Neutrophil (primary cell): ENCODE results near the gene CAPN5.

Source experiments
- H3K27ac ChIP-seq: fragments of 200-600 bp; sonication (generic); 2 replicates; pipeline ENCODE4 v1.5.1; 2016; ENCODE audit warnings: mild to moderate bottlenecking, moderate library complexity
- H3K27me3 ChIP-seq: fragments of 200-600 bp; sonication (generic); 2 replicates; pipeline ENCODE4 v1.6.0; 2016; ENCODE audit warnings: mild to moderate bottlenecking
- H3K36me3 ChIP-seq: fragments of 200-600 bp; sonication (generic); 2 replicates; pipeline ENCODE4 v1.5.1; 2017
- H3K4me1 ChIP-seq, 2 experiments: fragments of 200-600 bp in 1 of 2; sonication (generic) in 1 of 2; 1 replicate in 1 of 2; 2 replicates in 1 of 2; pipeline versions ENCODE4 v1.5.1 to v1.6.1; 2013 to 2016; ENCODE audit warnings: low read depth in 1 of 2, low read length in 1 of 2, mild to moderate bottlenecking in 1 of 2, moderate library complexity in 1 of 2; ENCODE audit not compliant: control insufficient read depth in 1 of 2, insufficient read depth in 1 of 2
- H3K4me3 ChIP-seq, 2 experiments: fragments of 200-600 bp in 1 of 2; sonication (generic) in 1 of 2; 1 replicate in 1 of 2; 2 replicates in 1 of 2; pipeline ENCODE4 v1.5.1; 2013 to 2016; ENCODE audit warnings: low read depth in 1 of 2, low read length in 1 of 2, mild to moderate bottlenecking in 1 of 2, moderate library complexity in 1 of 2
- H3K9me3 ChIP-seq: fragments of 200-600 bp; sonication (generic); 2 replicates; pipeline ENCODE4 v1.5.1; 2016
- TF ChIP-seq, protein P1 (sequence below): fragments of 200-600 bp; sonication (generic); IDR thresholded peaks from 2 replicates; pipeline ENCODE4 v1.5.1; 2016; ENCODE audit warnings: antibody characterized with exemption

Gene CAPN5

GRCh38 chr11:77121096-77121640 lies 54.4 kb downstream of the CAPN5 start:
- no peaks in the 10 kb centered on the region for H3K4me1 ChIP-seq
- peaks cover 10% of the 10 kb centered on the region for H3K27me3 ChIP-seq
- H3K36me3 ChIP-seq, result no peaks in the 10 kb centered on the region
- no peak overlapping the region for H3K4me3 ChIP-seq
- no peak overlapping the region for H3K27ac ChIP-seq
- H3K9me3 ChIP-seq, result no peaks in the 10 kb centered on the region
- TF ChIP-seq, protein P1, sequence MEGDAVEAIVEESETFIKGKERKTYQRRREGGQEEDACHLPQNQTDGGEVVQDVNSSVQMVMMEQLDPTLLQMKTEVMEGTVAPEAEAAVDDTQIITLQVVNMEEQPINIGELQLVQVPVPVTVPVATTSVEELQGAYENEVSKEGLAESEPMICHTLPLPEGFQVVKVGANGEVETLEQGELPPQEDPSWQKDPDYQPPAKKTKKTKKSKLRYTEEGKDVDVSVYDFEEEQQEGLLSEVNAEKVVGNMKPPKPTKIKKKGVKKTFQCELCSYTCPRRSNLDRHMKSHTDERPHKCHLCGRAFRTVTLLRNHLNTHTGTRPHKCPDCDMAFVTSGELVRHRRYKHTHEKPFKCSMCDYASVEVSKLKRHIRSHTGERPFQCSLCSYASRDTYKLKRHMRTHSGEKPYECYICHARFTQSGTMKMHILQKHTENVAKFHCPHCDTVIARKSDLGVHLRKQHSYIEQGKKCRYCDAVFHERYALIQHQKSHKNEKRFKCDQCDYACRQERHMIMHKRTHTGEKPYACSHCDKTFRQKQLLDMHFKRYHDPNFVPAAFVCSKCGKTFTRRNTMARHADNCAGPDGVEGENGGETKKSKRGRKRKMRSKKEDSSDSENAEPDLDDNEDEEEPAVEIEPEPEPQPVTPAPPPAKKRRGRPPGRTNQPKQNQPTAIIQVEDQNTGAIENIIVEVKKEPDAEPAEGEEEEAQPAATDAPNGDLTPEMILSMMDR, result no peak

- TF ChIP-seq, protein P1, result no peak
- H3K4me1 ChIP-seq, result peaks cover 2% of the 10 kb centered on the region in 2 experiments
- no peaks in the 10 kb centered on the region for H3K9me3 ChIP-seq
- H3K27me3 ChIP-seq, result peaks cover 18% of the 10 kb centered on the region
- H3K4me3 ChIP-seq, result no peak overlapping the region
- no peaks in the 10 kb centered on the region for H3K36me3 ChIP-seq
- H3K27ac ChIP-seq, result no peak overlapping the region
Measured at GRCh38 chr11:77121876-77122575, 55.3 kb downstream of the CAPN5 start.

DNA sequence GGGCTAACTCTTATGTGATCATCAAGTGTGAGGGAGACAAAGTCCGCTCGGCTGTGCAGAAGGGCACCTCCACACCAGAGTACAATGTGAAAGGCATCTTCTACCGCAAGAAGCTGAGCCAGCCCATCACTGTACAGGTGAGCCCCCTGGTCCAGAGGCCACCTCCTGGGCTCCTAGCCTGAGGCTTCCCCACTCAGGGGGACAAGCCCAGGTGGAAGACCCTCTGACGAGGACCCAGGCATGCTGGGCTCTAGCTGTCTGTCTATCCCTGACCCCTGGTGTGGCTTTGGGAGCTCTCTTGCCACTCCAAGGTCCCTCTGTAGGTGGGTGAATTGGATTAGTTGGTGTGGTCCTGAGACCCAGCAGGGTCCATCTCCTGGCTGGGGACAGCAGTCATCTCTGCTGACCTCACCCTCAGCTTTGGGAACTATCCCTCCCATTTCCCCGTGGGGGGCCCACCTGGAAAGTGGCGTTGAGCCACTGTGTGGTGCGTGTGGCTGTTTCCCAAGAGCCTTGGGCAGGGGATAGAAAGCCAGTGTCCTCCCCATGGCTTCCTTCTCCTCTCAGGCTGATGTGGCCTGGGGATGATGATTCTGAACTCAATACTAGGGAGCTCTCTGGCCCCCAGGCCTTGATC lies 55.9 kb downstream of the CAPN5 start:
- TF ChIP-seq, protein P1, result no peak
- Histone ChIP-seq H3K27ac (no peak overlapping the region), H3K36me3 (no peaks in the 10 kb centered on the region)

DNA sequence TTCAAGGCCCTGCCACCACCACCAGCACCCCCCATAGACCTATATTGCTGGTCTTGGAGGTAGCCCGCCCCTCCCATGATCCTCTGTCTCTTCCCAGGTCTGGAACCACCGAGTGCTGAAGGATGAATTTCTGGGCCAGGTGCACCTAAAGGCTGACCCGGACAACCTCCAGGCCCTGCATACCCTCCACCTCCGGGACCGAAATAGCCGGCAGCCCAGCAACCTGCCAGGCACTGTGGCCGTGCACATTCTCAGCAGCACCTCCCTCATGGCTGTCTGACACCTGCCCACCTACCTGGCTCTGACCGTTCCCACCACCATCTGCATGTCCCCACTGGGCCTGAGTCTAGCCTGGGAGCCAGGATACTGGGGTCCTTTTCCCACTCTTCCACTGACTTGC lies 56.8 kb downstream of the CAPN5 start:
- Histone ChIP-seq H3K4me1 (peaks cover 8% of the 10 kb centered on the region in 2 experiments), H3K27me3 (peaks cover 34% of the 10 kb centered on the region), H3K27ac (no peak overlapping the region), H3K9me3 (no peaks in the 10 kb centered on the region), H3K4me3 (no peak overlapping the region), H3K36me3 (no peaks in the 10 kb centered on the region)
- TF ChIP-seq, protein P1, result no peak

More for the DNA sequence above, 55.9 kb downstream of the CAPN5 start:
- Histone ChIP-seq H3K9me3 (no peaks in the 10 kb centered on the region), H3K4me1 (peaks cover 8% of the 10 kb centered on the region in 2 experiments), H3K4me3 (no peak overlapping the region), H3K27me3 (peaks cover 25% of the 10 kb centered on the region)

GRCh38 chr11:77124041-77124440 lies 57.3 kb downstream of the CAPN5 start:
- TF ChIP-seq, protein P1, result no peak
- peaks cover 39% of the 10 kb centered on the region for H3K27me3 ChIP-seq
- no peak overlapping the region for H3K27ac ChIP-seq
- H3K9me3 ChIP-seq, result no peaks in the 10 kb centered on the region
- no peaks in the 10 kb centered on the region for H3K36me3 ChIP-seq
- H3K4me1 ChIP-seq, result peaks cover 8% of the 10 kb centered on the region in 2 experiments
- H3K4me3 ChIP-seq, result no peak overlapping the region
